Measurements from ENCODE around the gene SPOCK3. TPM values are rescaled to one million over a fixed set of nuclear protein-coding genes. Genes with fewer than 3 reads are reported as not detected.

Gene SPOCK3
- total RNA-seq, 1 experiment from 2014 or later: 0.08 TPM

DNA sequence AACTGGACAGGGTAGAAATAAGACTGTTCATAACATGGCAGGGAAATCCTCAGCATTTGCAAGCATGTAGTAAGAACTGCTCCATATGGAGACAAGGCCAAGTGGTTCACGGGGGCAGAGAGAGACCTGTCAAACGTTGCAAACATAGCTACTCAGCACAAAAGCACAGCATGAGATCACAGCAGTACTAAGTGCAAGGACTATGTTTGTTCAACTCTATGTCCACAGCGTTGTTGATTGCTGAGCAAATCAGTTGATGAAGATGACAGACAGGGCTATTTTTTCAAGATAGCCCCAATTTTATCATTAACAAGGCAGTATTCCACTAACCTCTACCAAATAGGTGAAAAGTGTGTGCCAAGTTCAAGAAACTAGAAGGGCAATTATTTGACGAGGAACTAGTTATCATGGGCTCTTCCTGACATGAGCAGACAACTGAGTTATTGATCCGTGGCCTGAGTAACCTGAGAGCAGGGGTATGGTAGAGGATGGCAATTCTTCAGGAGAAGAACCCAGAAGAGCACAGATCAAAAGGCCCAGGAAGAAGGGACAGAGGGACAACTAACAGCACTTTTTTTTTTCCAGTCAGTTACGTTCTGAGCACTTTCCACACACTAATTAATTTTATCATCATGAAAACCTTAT, 57.4 kb downstream of the SPOCK3 start:
- DNase-seq (ENCODE audit: low read depth): no peak

- DNase-seq (ENCODE audit: low read depth): no peak
These were observed 62.4 kb downstream of the SPOCK3 start for GRCh38 chr4:167171928-167172327.

GRCh38 chr4:167168611-167169010, 65.7 kb downstream of the SPOCK3 start:
- DNase-seq (ENCODE audit: low read depth): no peak

GRCh38 chr4:167150587-167150986, 83.7 kb downstream of the SPOCK3 start:
- DNase-seq (ENCODE audit: low read depth): no peak

DNA sequence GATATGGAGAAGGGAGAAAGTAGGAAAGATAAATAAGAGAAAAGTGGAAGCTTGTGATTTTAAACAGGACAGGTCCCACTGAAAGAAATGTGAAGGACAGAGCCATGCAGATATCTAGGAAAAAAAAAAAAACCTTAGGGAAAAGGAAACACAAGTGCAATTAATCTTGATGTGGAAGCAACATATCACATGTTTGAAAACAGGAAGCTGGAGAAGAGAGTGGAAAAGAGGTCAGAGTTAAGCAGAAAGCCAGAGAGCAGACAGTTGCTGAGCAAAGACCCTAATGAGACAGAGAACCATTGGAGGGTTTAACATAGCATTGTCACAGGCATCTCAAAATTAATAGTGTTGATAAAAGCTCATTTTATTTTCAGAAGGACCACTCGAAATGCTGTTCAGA, 89.7 kb downstream of the SPOCK3 start:
- DNase-seq (ENCODE audit: low read depth): no peak

GRCh38 chr4:167143018-167143417, 91.3 kb downstream of the SPOCK3 start:
- no peak for DNase-seq (ENCODE audit: low read depth)

- DNase-seq (ENCODE audit: low read depth): no peak
These were observed 98.0 kb downstream of the SPOCK3 start for GRCh38 chr4:167136270-167136669.

- DNase-seq (ENCODE audit: low read depth): no peak
These were observed 105.1 kb downstream of the SPOCK3 start for GRCh38 chr4:167129146-167129545.

GRCh38 chr4:167119392-167119791, 114.9 kb downstream of the SPOCK3 start:
- DNase-seq (ENCODE audit: low read depth): no peak

DNA sequence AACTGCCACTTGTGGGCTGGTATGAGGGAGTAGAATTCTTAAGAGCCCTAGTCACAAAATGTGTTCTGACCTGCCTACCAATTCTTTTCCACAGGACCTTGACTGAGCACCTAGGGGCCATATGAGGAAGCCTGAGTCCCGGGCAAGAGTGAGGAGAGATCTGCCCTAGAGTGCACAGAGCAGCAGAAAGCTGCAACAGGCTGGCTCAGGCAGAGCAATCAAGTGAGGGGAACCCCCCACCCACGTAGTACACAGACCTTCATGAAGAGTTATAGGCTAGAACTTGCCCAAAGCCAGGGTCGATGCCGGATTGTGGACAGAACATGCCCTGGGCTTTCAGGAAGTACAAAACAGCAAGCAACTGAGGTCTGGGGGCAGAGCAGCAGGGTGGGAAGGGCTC, 117.0 kb downstream of the SPOCK3 start:
- no peak for DNase-seq (ENCODE audit: low read depth)

DNA sequence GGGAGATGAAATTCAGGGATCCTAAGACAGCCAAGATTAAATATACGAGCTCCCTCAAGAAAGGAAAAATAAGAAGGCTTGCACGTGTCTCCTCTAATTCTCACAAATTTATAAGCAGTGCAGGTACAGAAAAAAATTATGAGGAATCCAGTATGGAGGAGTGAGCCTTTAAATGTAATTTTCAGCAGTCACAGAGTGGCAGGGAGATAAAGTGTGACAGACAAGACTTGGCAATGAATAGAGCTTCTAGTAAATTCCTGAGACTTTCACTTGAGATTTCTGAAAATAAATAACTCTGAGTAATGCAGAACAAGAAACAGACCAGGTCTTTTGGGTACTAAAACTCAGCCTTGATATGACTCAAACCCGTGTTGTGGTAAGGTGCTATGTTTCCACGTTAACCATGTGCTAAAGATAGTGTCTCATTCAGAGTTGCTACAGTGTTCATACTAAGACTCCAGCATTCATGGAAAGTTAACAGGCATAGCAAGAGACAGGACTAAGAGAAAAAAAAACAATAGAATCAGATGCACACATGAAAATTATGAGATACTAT, 119.8 kb downstream of the SPOCK3 start:
- peak; percentile 48 for DNase-seq (ENCODE audit: low read depth)

- peak; percentile 75 for DNase-seq (ENCODE audit: low read depth)
These were observed 122.7 kb downstream of the SPOCK3 start for GRCh38 chr4:167111622-167112021.

DNA sequence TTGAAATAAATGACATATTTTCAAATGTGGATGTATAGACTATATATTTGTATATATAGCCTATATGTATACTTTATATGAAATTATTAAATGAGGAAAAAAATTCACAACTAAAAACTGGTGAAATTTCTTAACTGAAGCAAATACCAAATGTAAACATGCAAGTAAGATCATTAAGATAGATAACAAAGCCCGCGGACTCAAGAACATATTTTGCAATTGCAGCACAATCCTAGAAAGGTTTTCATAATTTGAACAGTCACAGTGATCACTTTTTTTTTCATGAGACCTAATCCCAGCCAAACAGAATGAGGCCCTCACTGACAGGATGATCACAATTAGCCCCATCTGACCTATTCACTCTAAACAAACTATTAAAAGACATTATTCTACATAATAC, 123.2 kb downstream of the SPOCK3 start:
- no peak for DNase-seq (ENCODE audit: low read depth)

DNA sequence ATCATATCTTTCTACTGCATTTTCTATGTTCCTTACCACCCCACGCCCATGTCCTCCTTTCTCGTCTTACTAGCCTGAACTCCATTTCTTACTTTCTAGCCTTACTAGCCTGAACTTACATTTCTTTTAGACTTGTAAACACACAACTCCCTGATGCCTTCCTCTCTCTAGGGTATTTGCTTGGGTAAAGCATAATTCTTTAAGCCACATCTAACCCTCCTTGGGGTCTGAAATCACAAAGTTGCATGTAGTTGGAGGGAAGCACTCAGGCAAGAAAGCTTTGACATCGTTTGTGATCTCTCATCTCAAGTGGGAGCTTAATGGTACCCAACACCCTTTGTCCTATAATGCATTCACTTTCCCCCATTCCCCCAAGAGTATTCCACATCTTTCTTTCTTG, 124.4 kb downstream of the SPOCK3 start:
- DNase-seq (ENCODE audit: low read depth): no peak

GRCh38 chr4:167105857-167106256, 128.4 kb downstream of the SPOCK3 start:
- DNase-seq (ENCODE audit: low read depth): no peak

- DNase-seq (ENCODE audit: low read depth): no peak
These were observed 131.8 kb downstream of the SPOCK3 start for GRCh38 chr4:167102475-167102874.

- DNase-seq (ENCODE audit: low read depth): no peak
These were observed 133.3 kb downstream of the SPOCK3 start for GRCh38 chr4:167101035-167101434.

GRCh38 chr4:167100120-167100519, 134.2 kb downstream of the SPOCK3 start:
- DNase-seq (ENCODE audit: low read depth): peak; percentile 82

DNA sequence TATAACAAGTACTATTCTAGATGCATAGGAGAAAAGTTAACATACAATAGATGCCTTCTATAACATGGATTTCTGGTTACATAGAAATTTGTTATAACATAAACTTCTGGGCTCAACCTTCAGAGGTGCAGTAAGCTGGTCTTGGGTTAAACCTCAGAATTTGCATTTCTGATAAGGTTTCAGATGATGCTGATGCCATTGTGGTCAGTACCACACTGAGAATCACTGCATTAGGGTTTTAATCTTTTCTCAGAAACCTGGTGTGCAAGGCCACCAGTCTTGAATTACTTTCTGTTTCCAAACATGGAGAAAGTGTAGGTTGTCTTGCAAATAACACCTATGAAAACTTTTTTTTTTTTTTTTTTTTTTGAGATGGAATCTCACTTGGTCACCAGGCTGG, 146.2 kb downstream of the SPOCK3 start:
- DNase-seq (ENCODE audit: low read depth): no peak

GRCh38 chr4:167084321-167084720, 150.0 kb downstream of the SPOCK3 start:
- DNase-seq (ENCODE audit: low read depth): no peak

DNA sequence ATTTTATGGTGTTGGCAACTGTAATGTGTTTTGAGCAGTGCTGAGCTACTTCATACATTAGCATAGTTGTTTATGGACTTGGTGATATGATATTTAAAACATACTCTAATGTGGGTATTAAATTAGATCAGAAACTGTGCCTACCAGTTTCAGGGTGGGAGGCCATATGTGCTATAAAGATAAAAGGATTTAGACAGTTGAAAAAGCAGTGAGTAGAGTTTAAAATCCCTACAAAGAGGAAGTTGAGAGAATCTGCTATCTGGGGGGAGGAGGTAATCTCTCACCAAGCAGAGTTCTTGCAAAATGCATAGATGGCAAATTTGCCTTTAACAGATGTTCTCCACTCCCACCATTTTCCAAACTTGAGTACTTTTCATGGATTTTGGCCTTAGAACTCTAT, 154.5 kb downstream of the SPOCK3 start:
- DNase-seq (ENCODE audit: low read depth): no peak

DNA sequence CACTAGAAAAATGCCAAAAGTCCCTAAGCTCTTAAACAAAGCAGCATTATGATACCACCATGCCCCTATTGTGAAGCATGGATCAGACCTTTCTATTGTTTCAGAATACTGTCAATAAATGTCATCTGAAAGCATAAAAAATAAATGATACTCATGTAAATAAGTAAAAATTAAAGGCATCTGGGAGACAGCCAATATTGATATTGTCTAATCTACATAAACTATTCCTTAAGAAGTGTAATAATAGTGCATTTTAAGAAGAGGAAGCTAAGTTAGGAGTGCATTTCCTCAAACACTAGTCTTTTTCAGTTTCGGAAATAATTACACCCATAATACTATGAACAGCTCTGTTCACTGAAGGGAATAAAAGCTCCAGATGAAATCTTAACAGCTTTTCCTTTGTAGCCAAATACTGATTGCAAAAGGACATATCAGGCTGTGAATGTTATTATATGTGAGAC, 181.6 kb downstream of the SPOCK3 start:
- no peak for DNase-seq (ENCODE audit: low read depth)

DNA sequence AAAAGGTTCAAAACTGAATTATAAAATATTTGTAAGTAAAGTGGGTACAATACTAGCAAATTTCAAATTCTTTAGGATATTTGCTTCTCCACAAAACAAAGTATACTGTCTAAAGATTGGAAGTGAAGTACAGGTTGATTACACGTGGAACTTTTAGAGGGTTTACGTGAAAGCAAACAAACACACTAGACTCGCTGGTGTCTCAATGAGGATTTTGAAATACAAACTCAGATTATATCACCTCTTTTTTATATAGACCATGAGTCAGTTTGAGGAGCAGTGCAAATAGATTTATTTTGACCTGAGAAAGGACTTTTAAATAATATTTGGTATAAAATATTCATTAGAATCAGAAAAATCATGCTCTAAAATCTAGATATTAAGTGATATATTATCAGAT, 185.0 kb downstream of the SPOCK3 start:
- no peak for DNase-seq (ENCODE audit: low read depth)

Data from HT1080 (cell line).